Endodermal cell (in vitro differentiated cells): ENCODE data around the gene CTBP1. TPM values are rescaled to one million over a fixed set of nuclear protein-coding genes. Genes with fewer than 3 reads are reported as not detected.

Source experiments
- DNase-seq: peaks from one replicate; pipeline ENCODE4 v3.0.0-alpha.2; 2017
- H3K27ac ChIP-seq: 2 replicates; pipeline ENCODE4 v1.5.1; 2013; ENCODE audit warnings: mild to moderate bottlenecking, low read depth, low read length, moderate library complexity
- H3K27me3 ChIP-seq: 2 replicates; pipeline ENCODE4 v1.6.1; 2013; ENCODE audit warnings: mild to moderate bottlenecking, low read length, moderate library complexity; ENCODE audit not compliant: insufficient read depth, control insufficient read depth, poor library complexity, severe bottlenecking
- H3K36me3 ChIP-seq: 2 replicates; pipeline ENCODE4 v1.7.0; 2013; ENCODE audit warnings: mild to moderate bottlenecking, low read length, moderate library complexity; ENCODE audit not compliant: control insufficient read depth, insufficient read depth
- H3K4me1 ChIP-seq: one replicate; pipeline ENCODE4 v1.7.0; 2013; ENCODE audit warnings: low read length; ENCODE audit not compliant: control insufficient read depth, insufficient read depth
- H3K4me3 ChIP-seq: 2 replicates; pipeline ENCODE4 v1.5.1; 2013; ENCODE audit warnings: mild to moderate bottlenecking, low read length, moderate library complexity
- H3K9ac ChIP-seq: 2 replicates; pipeline ENCODE4 v1.6.1; 2013; ENCODE audit warnings: mild to moderate bottlenecking, low read length, moderate library complexity; ENCODE audit not compliant: poor library complexity, severe bottlenecking; ENCODE audit errors: extremely low read depth
- H3K9me3 ChIP-seq: 2 replicates; pipeline ENCODE4 v1.6.1; 2013; ENCODE audit warnings: mild to moderate bottlenecking, low read length, moderate library complexity; ENCODE audit not compliant: control insufficient read depth
- H3K27ac Mint-ChIP-seq: 2 replicates; pipeline ENCODE4 v1.8.0; 2020; ENCODE audit warnings: mixed read lengths
- H3K27me3 Mint-ChIP-seq: 2 replicates; pipeline ENCODE4 v1.8.0; 2021; ENCODE audit warnings: mild to moderate bottlenecking, mixed read lengths; ENCODE audit not compliant: insufficient read depth
- H3K36me3 Mint-ChIP-seq: 2 replicates; pipeline ENCODE4 v1.8.0; 2020; ENCODE audit warnings: low read depth, mixed read lengths
- H3K4me1 Mint-ChIP-seq: 2 replicates; pipeline ENCODE4 v1.8.0; 2020; ENCODE audit warnings: mixed read lengths
- H3K4me3 Mint-ChIP-seq: 2 replicates; pipeline ENCODE4 v1.8.0; 2020; ENCODE audit warnings: mild to moderate bottlenecking, moderate library complexity, mixed read lengths
- H3K9me3 Mint-ChIP-seq: 2 replicates; pipeline ENCODE4 v1.8.0; 2020; ENCODE audit warnings: mild to moderate bottlenecking, mixed read lengths
- CTCF ChIP-seq: fragments of 200-600 bp; sonication (generic); conservative IDR thresholded peaks from 2 replicates; pipeline ENCODE4 v1.5.0; 2021; ENCODE audit warnings: antibody characterized with exemption, mild to moderate bottlenecking
- WGBS, 2 experiments: methylation state at CpG; one replicate each; pipeline versions ENCODE4 v1.1.5 to v1.1.7; 2013; ENCODE audit warnings: missing lambda C conversion rate in 2 of 2, mixed read lengths in 1 of 2; ENCODE audit not compliant: insufficient coverage in 1 of 2, insufficient read length in 1 of 2; 5-methylcytosine and 5-hydroxymethylcytosine counted together
- total RNA-seq, 2 donors: library from RNA; stranded (reverse); fragmentation: NEBNext Ultra II Directional in 1 of 2; extraction: Animal tissue kit (Norgen Biotek cat#: 25700) in 1 of 2; gene quantifications; 2 replicates in 1 of 2; 3 replicates in 1 of 2; pipeline ENCODE4 v1.2.1, GENCODE V29; 2021

Gene CTBP1
- total RNA-seq, 2 donors from 2014 or later = 181 to 189 TPM

GRCh38 chr4:1222036-1222789 lies 26.7 kb downstream of the CTBP1 start:
- no peaks in the 10 kb centered on the region for H3K4me1 ChIP-seq
- DNase-seq = no peak
- H3K27me3 ChIP-seq = no peaks in the 10 kb centered on the region
- H3K27ac Mint-ChIP-seq = no peak overlapping the region
- H3K36me3 ChIP-seq = peaks cover 46% of the 10 kb centered on the region
- H3K9me3 Mint-ChIP-seq = no peaks in the 10 kb centered on the region
- H3K9ac ChIP-seq = no peak overlapping the region
- no peaks in the 10 kb centered on the region for H3K9me3 ChIP-seq
- H3K4me1 Mint-ChIP-seq = no peaks in the 10 kb centered on the region
- WGBS, 2 experiments = 95 to 96% methylated on average over 15 to 34 of the region's 34 CpGs
- no peak overlapping the region for H3K4me3 ChIP-seq
- H3K36me3 Mint-ChIP-seq = peaks cover 55% of the 10 kb centered on the region
- no peak overlapping the region for H3K27ac ChIP-seq
- no peak for TF ChIP-seq CTCF
- H3K27me3 Mint-ChIP-seq = no peaks in the 10 kb centered on the region
- no peak overlapping the region for H3K4me3 Mint-ChIP-seq

GRCh38 chr4:1221155-1221870 lies 27.6 kb downstream of the CTBP1 start:
- Mint-ChIP-seq H3K27me3 (no peaks in the 10 kb centered on the region), H3K36me3 (peaks cover 47% of the 10 kb centered on the region), H3K27ac (peak overlapping the region; percentile 22), H3K4me3 (no peak overlapping the region), H3K9me3 (no peaks in the 10 kb centered on the region), H3K4me1 (no peaks in the 10 kb centered on the region)
- Histone ChIP-seq H3K27ac (no peak overlapping the region), H3K9me3 (no peaks in the 10 kb centered on the region), H3K4me3 (no peak overlapping the region), H3K27me3 (no peaks in the 10 kb centered on the region), H3K9ac (no peak overlapping the region), H3K36me3 (peaks cover 40% of the 10 kb centered on the region), H3K4me1 (no peaks in the 10 kb centered on the region)
- WGBS, 2 experiments = 94 to 97% methylated on average over 19 to 33 of the region's 33 CpGs
- DNase-seq = no peak
- TF ChIP-seq CTCF = no peak

- Mint-ChIP-seq H3K36me3 (peaks cover 43% of the 10 kb centered on the region), H3K27me3 (no peaks in the 10 kb centered on the region)
Measured at GRCh38 chr4:1220566-1220965, 28.4 kb downstream of the CTBP1 start.

More at GRCh38 chr4:1220566-1220965, 28.4 kb downstream of the CTBP1 start:
- no peak overlapping the region for H3K4me3 Mint-ChIP-seq
- H3K27me3 ChIP-seq = no peaks in the 10 kb centered on the region
- H3K9me3 ChIP-seq = no peaks in the 10 kb centered on the region
- H3K27ac Mint-ChIP-seq = no peak overlapping the region
- H3K4me1 ChIP-seq = no peaks in the 10 kb centered on the region
- no peak overlapping the region for H3K9ac ChIP-seq
- WGBS, 2 experiments = 95 to 97% methylated on average over 16 of the region's 16 CpGs
- no peaks in the 10 kb centered on the region for H3K4me1 Mint-ChIP-seq
- H3K27ac ChIP-seq = no peak overlapping the region
- H3K9me3 Mint-ChIP-seq = no peaks in the 10 kb centered on the region
- no peak for TF ChIP-seq CTCF
- H3K36me3 ChIP-seq = peaks cover 47% of the 10 kb centered on the region
- H3K4me3 ChIP-seq = no peak overlapping the region
- DNase-seq = no peak
